Inflammatory macrophage (primary cell): ENCODE data around the gene RBMS3.
"Not testable (repeated sequence)": the region's sequence is repeated elsewhere in the genome, so short reads cannot be mapped to it uniquely, and the experiment has no call there.

Experiments used
- DNase-seq, 2 donors: peaks; one replicate each; pipeline ENCODE4 v3.0.0-alpha.2; 2020 to 2022

Gene RBMS3

GRCh38 chr3:29392625-29393388 is 111.9 kb downstream of the RBMS3 start:
- no peak for DNase-seq

- DNase-seq = not testable (repeated sequence)
These were observed 113.1 kb downstream of the RBMS3 start for GRCh38 chr3:29393946-29394345.

GRCh38 chr3:29397406-29397805 is 116.5 kb downstream of the RBMS3 start:
- DNase-seq = no peak

GRCh38 chr3:29398787-29399186 is 117.9 kb downstream of the RBMS3 start:
- no peak for DNase-seq

GRCh38 chr3:29406291-29406832 is 125.5 kb downstream of the RBMS3 start:
- DNase-seq = no peak

GRCh38 chr3:29408676-29409075 is 127.8 kb downstream of the RBMS3 start:
- DNase-seq = no peak

- no peak for DNase-seq
These were observed 128.5 kb downstream of the RBMS3 start for GRCh38 chr3:29409409-29409808.

GRCh38 chr3:29410220-29410619 is 129.3 kb downstream of the RBMS3 start:
- no peak for DNase-seq

GRCh38 chr3:29410660-29411405 is 130.0 kb downstream of the RBMS3 start:
- no peak for DNase-seq

- DNase-seq = no peak
These were observed 131.2 kb downstream of the RBMS3 start for GRCh38 chr3:29412110-29412509.

- no peak for DNase-seq
These were observed 133.8 kb downstream of the RBMS3 start for GRCh38 chr3:29414468-29415224.

- no peak for DNase-seq
These were observed 134.8 kb downstream of the RBMS3 start for GRCh38 chr3:29415482-29416223.

- DNase-seq = no peak
These were observed 135.6 kb downstream of the RBMS3 start for GRCh38 chr3:29416514-29416913.

GRCh38 chr3:29420106-29420505 is 139.2 kb downstream of the RBMS3 start:
- DNase-seq = no peak

GRCh38 chr3:29426302-29427226 is 145.7 kb downstream of the RBMS3 start:
- DNase-seq = no peak

- no peak for DNase-seq
These were observed 146.6 kb downstream of the RBMS3 start for GRCh38 chr3:29427266-29428103.

GRCh38 chr3:29429055-29429679 is 148.3 kb downstream of the RBMS3 start:
- no peak for DNase-seq

- no peak for DNase-seq
These were observed 149.7 kb downstream of the RBMS3 start for GRCh38 chr3:29430558-29430971.

GRCh38 chr3:29436612-29437323 is 155.9 kb downstream of the RBMS3 start:
- no peak for DNase-seq
